Measurements from ENCODE around the gene SLC4A11.

The SLC4A11 gene

GRCh38 chr20:3208786-3209256, 30.2 kb downstream of the SLC4A11 start:
- peak overlapping the region; percentile 82 to 96 (median 89) for H3K9ac ChIP-seq
- peak overlapping the region; percentile 76 to 99 (median 90) for H3K4me3 ChIP-seq
- peaks cover 8 to 17% (median 11%) of the 10 kb centered on the region in 11 experiments for H3K36me3 ChIP-seq
- H3K4me1 ChIP-seq: peaks cover 24 to 32% (median 29%) of the 10 kb centered on the region in 10 experiments
- H3K27ac ChIP-seq: peak overlapping the region; percentile 82 to 94 (median 90)
- no peaks in the 10 kb centered on the region for H3K9me3 ChIP-seq (replicated peaks in 1 of 11)
- H3K4me2 ChIP-seq: peak overlapping the region; percentile 79 to 98 (median 93)
- TF ChIP-seq Cebpa-rat (IDR thresholded peaks at IDR 0.05): no peak
- H4K20me1 ChIP-seq: peaks cover 0 to 23% (median 7%) of the 10 kb centered on the region in 11 experiments; a peak in 11 of 22 replicates
- H3K27me3 ChIP-seq: no peaks in the 10 kb centered on the region

GRCh38 chr20:3204124-3204794, 34.7 kb downstream of the SLC4A11 start, which contains the start of gene DDRGK1:
TSS of gene DDRGK1 (minus strand) at chr20:3204682. CDS start at chr20:3204627, 55 bp downstream.
- peak within 1 kb of the TSS; percentile 80 to 92 (median 88) for H3K9ac ChIP-seq
- H3K9me3 ChIP-seq (replicated peaks in 1 of 11): no peaks in the 10 kb centered on the region
- TF ChIP-seq Cebpa-rat (IDR thresholded peaks at IDR 0.05): peak in 10 of 11 experiments; percentile 9 to 86 (median 66); a peak in 15 of 22 replicates
- H3K4me3 ChIP-seq: peak within 1 kb of the TSS; percentile 81 to 96 (median 88)
- no peaks in the 10 kb centered on the region for H3K27me3 ChIP-seq
- H3K36me3 ChIP-seq: peaks cover 16 to 39% (median 33%) of the 10 kb centered on the region in 11 experiments
- peaks cover 19 to 29% (median 25%) of the 10 kb centered on the region in 10 experiments for H3K4me1 ChIP-seq
- peak within 1 kb of the TSS; percentile 94 to 100 (median 98) for H3K4me2 ChIP-seq
- H3K27ac ChIP-seq: peak within 1 kb of the TSS; percentile 67 to 91 (median 84)
- peaks cover 0 to 21% (median 6%) of the 10 kb centered on the region in 11 experiments; a peak in 6 of 22 replicates for H4K20me1 ChIP-seq

GRCh38 chr20:3203315-3204123, 35.5 kb downstream of the SLC4A11 start:
- H3K4me1 ChIP-seq: peaks cover 18 to 26% (median 22%) of the 10 kb centered on the region in 10 experiments
- peak overlapping the region; percentile 81 to 96 (median 88) for H3K4me3 ChIP-seq
- no peak for TF ChIP-seq Cebpa-rat (IDR thresholded peaks at IDR 0.05)
- H3K27me3 ChIP-seq: no peaks in the 10 kb centered on the region
- H4K20me1 ChIP-seq: peaks cover 0 to 21% (median 6%) of the 10 kb centered on the region in 11 experiments; a peak in 6 of 22 replicates
- H3K27ac ChIP-seq: peak overlapping the region; percentile 67 to 91 (median 84)
- no peaks in the 10 kb centered on the region for H3K9me3 ChIP-seq (replicated peaks in 1 of 11)
- H3K4me2 ChIP-seq: peak overlapping the region; percentile 94 to 100 (median 98)
- H3K9ac ChIP-seq: peak overlapping the region; percentile 80 to 92 (median 88)
- peaks cover 23 to 47% (median 41%) of the 10 kb centered on the region in 11 experiments for H3K36me3 ChIP-seq

- H3K9ac ChIP-seq: peak overlapping the region; percentile 80 to 92 (median 88)
- no peaks in the 10 kb centered on the region for H3K9me3 ChIP-seq (replicated peaks in 1 of 11)
- H3K27ac ChIP-seq: peak overlapping the region; percentile 67 to 91 (median 84); a peak in 21 of 22 replicates
- peaks cover 0 to 21% (median 6%) of the 10 kb centered on the region in 11 experiments; a peak in 6 of 22 replicates for H4K20me1 ChIP-seq
- TF ChIP-seq Cebpa-rat (IDR thresholded peaks at IDR 0.05): no peak
- H3K4me1 ChIP-seq: peaks cover 12 to 20% (median 17%) of the 10 kb centered on the region in 10 experiments
- H3K27me3 ChIP-seq: no peaks in the 10 kb centered on the region
- H3K4me2 ChIP-seq: peak overlapping the region; percentile 94 to 100 (median 98)
- H3K4me3 ChIP-seq: peak overlapping the region; percentile 81 to 96 (median 88)
- H3K36me3 ChIP-seq: peaks cover 29 to 53% (median 43%) of the 10 kb centered on the region in 11 experiments
These were observed 36.0 kb downstream of the SLC4A11 start for GRCh38 chr20:3202965-3203314.

GRCh38 chr20:3199976-3200755, 38.8 kb downstream of the SLC4A11 start:
- H4K20me1 ChIP-seq: peaks cover 0 to 22% (median 6%) of the 10 kb centered on the region in 11 experiments; a peak in 6 of 22 replicates
- H3K4me2 ChIP-seq: no peak overlapping the region
- no peaks in the 10 kb centered on the region for H3K9me3 ChIP-seq (replicated peaks in 1 of 11)
- H3K27ac ChIP-seq: no peak overlapping the region
- no peak overlapping the region for H3K4me3 ChIP-seq
- no peak overlapping the region for H3K9ac ChIP-seq
- H3K4me1 ChIP-seq: peaks cover 9 to 18% (median 16%) of the 10 kb centered on the region in 10 experiments
- TF ChIP-seq Cebpa-rat (IDR thresholded peaks at IDR 0.05): no peak
- peaks cover 56 to 79% (median 68%) of the 10 kb centered on the region in 11 experiments for H3K36me3 ChIP-seq
- no peaks in the 10 kb centered on the region for H3K27me3 ChIP-seq

- no peak for TF ChIP-seq Cebpa-rat (IDR thresholded peaks at IDR 0.05)
- Histone ChIP-seq H3K4me2 (no peak overlapping the region), H3K9me3 (replicated peaks in 1 of 11) (no peaks in the 10 kb centered on the region), H3K27ac (no peak overlapping the region), H3K4me3 (no peak overlapping the region), H4K20me1 (peaks cover 0 to 26% (median 7%) of the 10 kb centered on the region in 11 experiments; a peak in 7 of 22 replicates), H3K9ac (no peak overlapping the region), H3K36me3 (peaks cover 65 to 89% (median 77%) of the 10 kb centered on the region in 11 experiments), H3K27me3 (no peaks in the 10 kb centered on the region), H3K4me1 (peaks cover 9 to 18% (median 16%) of the 10 kb centered on the region in 10 experiments)
These were observed 39.8 kb downstream of the SLC4A11 start for GRCh38 chr20:3199206-3199605.

GRCh38 chr20:3195590-3196237, 43.3 kb downstream of the SLC4A11 start:
- H3K4me2 ChIP-seq: no peak overlapping the region
- no peaks in the 10 kb centered on the region for H3K9me3 ChIP-seq (replicated peaks in 1 of 11)
- H3K36me3 ChIP-seq: peaks cover 92 to 100% (median 98%) of the 10 kb centered on the region in 11 experiments
- TF ChIP-seq Cebpa-rat (IDR thresholded peaks at IDR 0.05): no peak
- H3K27me3 ChIP-seq: no peaks in the 10 kb centered on the region
- H4K20me1 ChIP-seq: peaks cover 0 to 46% (median 0%) of the 10 kb centered on the region in 11 experiments; a peak in 6 of 22 replicates
- no peak overlapping the region for H3K9ac ChIP-seq
- no peak overlapping the region for H3K27ac ChIP-seq
- no peaks in the 10 kb centered on the region for H3K4me1 ChIP-seq
- no peak overlapping the region for H3K4me3 ChIP-seq
